Pancreas (tissue), 10 donors: Measurements from ENCODE around the gene ECT2. TPM values are rescaled to one million over a fixed set of nuclear protein-coding genes. Genes with fewer than 3 reads are reported as not detected.

Source experiments
- ATAC-seq, 4 donors: fragments of 200-7000 bp; cut with Tn5 transposase; one replicate each; pipeline versions ENCODE4 v1.8.0 to v1.9.1; 2020; ENCODE audit warnings: mild to moderate bottlenecking in 4 of 4, moderate library complexity in 4 of 4
- DNase-seq, 6 donors: peaks; one replicate each; pipeline ENCODE4 v3.0.0-alpha.2; 2020
- FAIRE-seq: peaks from 2 replicates; lab custom pipeline; 2012; peaks lifted over from hg19 to GRCh38; lab: Jason Lieb, UNC
- H3K27ac ChIP-seq, 4 donors: fragments of 200-600 bp; sonication (generic); 1 replicate in 3 of 4; 2 replicates in 1 of 4; pipeline versions ENCODE4 v1.5.0 to v1.8.0; 2020
- H3K27me3 ChIP-seq, 4 donors: fragments of 200-600 bp; one replicate each; pipeline ENCODE4 v1.8.0; 2021
- H3K36me3 ChIP-seq, 3 donors: fragments of 200-600 bp; sonication (generic) in 1 of 3; one replicate each; pipeline versions ENCODE4 v1.5.0 to v1.8.0; 2020 to 2021
- H3K4me1 ChIP-seq, 3 donors: fragments of 200-600 bp; one replicate each; pipeline ENCODE4 v1.8.0; 2021
- H3K4me3 ChIP-seq, 4 donors: fragments of 200-600 bp; sonication (generic) in 2 of 4; one replicate each; pipeline versions ENCODE4 v1.5.0 to v1.8.0; 2020 to 2021
- H3K9me3 ChIP-seq, 4 donors: fragments of 200-600 bp; one replicate each; pipeline ENCODE4 v1.8.0; 2021
- CTCF ChIP-seq, 4 donors: fragments of 200-600 bp; sonication (generic) in 3 of 4; IDR thresholded peaks; one replicate each; pipeline versions ENCODE4 v1.5.0 to v1.8.0; 2021; ENCODE audit warnings: antibody characterized with exemption in 4 of 4
- WGBS, 2 donors: extraction: QIAGEN DNeasy Blood & Tissue Kit; methylation state at CpG; one replicate each; pipeline ENCODE4 v1.1.7; 2013; 5-methylcytosine and 5-hydroxymethylcytosine counted together
- intact Hi-C, 3 donors: fragments of 100-400 bp; cut with DNase I; formaldehyde crosslinking; loops; one replicate each; pipeline versions ENCODE4 v1.11.1 to v1.14.2; 2022
- polyA plus RNA-seq, 2 donors: library from polyadenylated mRNA; stranded (reverse); fragments of 200-250 nt; gene quantifications; one replicate each; pipeline ENCODE4 v1.2.3, GENCODE V29; 2013
- total RNA-seq, 6 donors: library from RNA; stranded (reverse); fragmentation: NEBNext Ultra II Directional in 4 of 6; extraction: Animal tissue kit (Norgen Biotek cat#: 25700) in 4 of 6; gene quantifications; one replicate each; pipeline versions ENCODE4 v1.2.1 to v1.2.4, GENCODE V29; 2021 to 2023
- donor health status: healthy with polysubstance abuse.
- donor health status: DM: no; HTN: no; CAD: no; lungs with moderate emphysema.
- donor health status: DM: no; HTN: no; CAD: no.
- donor health status: control.
- donor health status: control.
- donor health status: Bipolar disorder and iron deficiency.
- donor health status: DM: yes; HTN: yes; CAD: no.
- donor health status: DM: no; HTN: no; CAD: no.
- donor health status: DM: no; HTN: no; CAD: no.
- donor health status: DM: yes; HTN: yes; CAD: no.

Gene ECT2
- total and polyA plus RNA-seq, 8 donors = 0.74 to 7.0 (median 2.2) TPM

GRCh38 chr3:172840463-172840862 lies 89.9 kb downstream of the ECT2 start:
- Histone ChIP-seq H3K27ac (no peak overlapping the region), H3K4me1 (peaks cover 0 to 7% (median 0%) of the 10 kb centered on the region in 3 donors), H3K36me3 (no peaks in the 10 kb centered on the region), H3K27me3 (no peaks in the 10 kb centered on the region), H3K9me3 (no peaks in the 10 kb centered on the region), H3K4me3 (no peak overlapping the region)
- no peak for TF ChIP-seq CTCF (IDR thresholded peaks at IDR 0.05)
- intact Hi-C loops = no loop called here
- ATAC-seq (no peak), DNase-seq (no peak), FAIRE-seq (no peak)
- WGBS, 2 donors = 75 to 77% methylated on average over 4 of the region's 4 CpGs

GRCh38 chr3:172840913-172841312 lies 90.4 kb downstream of the ECT2 start:
- DNase-seq = no peak
- no peak for TF ChIP-seq CTCF (IDR thresholded peaks at IDR 0.05)
- H3K4me1 ChIP-seq = peaks cover 0 to 7% (median 0%) of the 10 kb centered on the region in 3 donors
- no peaks in the 10 kb centered on the region for H3K27me3 ChIP-seq
- no peak overlapping the region for H3K4me3 ChIP-seq
- FAIRE-seq = no peak
- no peaks in the 10 kb centered on the region for H3K36me3 ChIP-seq
- ATAC-seq = no peak
- 40 to 43% methylated on average over 4 of the region's 4 CpGs for WGBS, 2 donors
- intact Hi-C loops = no loop called here
- no peaks in the 10 kb centered on the region for H3K9me3 ChIP-seq
- H3K27ac ChIP-seq = no peak overlapping the region

GRCh38 chr3:172844428-172844827 lies 93.9 kb downstream of the ECT2 start:
- no peak for TF ChIP-seq CTCF (IDR thresholded peaks at IDR 0.05)
- Histone ChIP-seq H3K27ac (no peak overlapping the region), H3K4me1 (peaks cover 0 to 7% (median 0%) of the 10 kb centered on the region in 3 donors), H3K36me3 (no peaks in the 10 kb centered on the region), H3K27me3 (no peaks in the 10 kb centered on the region), H3K4me3 (no peak overlapping the region), H3K9me3 (no peaks in the 10 kb centered on the region)
- intact Hi-C loops = no loop called here
- DNase-seq = no peak
- no peak for FAIRE-seq
- 68 to 76% methylated on average over 4 of the region's 4 CpGs for WGBS, 2 donors
- no peak for ATAC-seq

GRCh38 chr3:172846103-172846561 lies 95.6 kb downstream of the ECT2 start:
- ATAC-seq (no peak), DNase-seq (no peak), FAIRE-seq (no peak)
- WGBS, 2 donors = 71 to 84% methylated on average over 4 of the region's 4 CpGs
- H3K27me3 ChIP-seq = no peaks in the 10 kb centered on the region
- H3K36me3 ChIP-seq = no peaks in the 10 kb centered on the region
- H3K4me3 ChIP-seq = no peak overlapping the region
- no peaks in the 10 kb centered on the region for H3K9me3 ChIP-seq
- H3K27ac ChIP-seq = no peak overlapping the region
- peaks cover 0 to under 1% (median 0%) of the 10 kb centered on the region in 3 donors for H3K4me1 ChIP-seq
- TF ChIP-seq CTCF (IDR thresholded peaks at IDR 0.05) = no peak
- intact Hi-C loops = no loop called here

GRCh38 chr3:172846706-172847105 lies 96.2 kb downstream of the ECT2 start:
- Histone ChIP-seq H3K27ac (no peak overlapping the region), H3K4me3 (no peak overlapping the region), H3K36me3 (no peaks in the 10 kb centered on the region), H3K9me3 (no peaks in the 10 kb centered on the region), H3K27me3 (no peaks in the 10 kb centered on the region), H3K4me1 (peaks cover 0 to 5% (median 0%) of the 10 kb centered on the region in 3 donors)
- TF ChIP-seq CTCF (IDR thresholded peaks at IDR 0.05) = no peak
- no peak for ATAC-seq
- WGBS, 2 donors = 53 to 74% methylated on average over 2 of the region's 2 CpGs
- no peak for FAIRE-seq
- intact Hi-C loops = no loop called here
- DNase-seq = no peak
